IPS DF 19.7 (cell line): ENCODE results near the gene PLXNC1.
A peak's percentile ranks its signal among the peaks of the same experiment; 100 is the strongest.

Source experiments
- DNase-seq: peaks from one replicate; pipeline ENCODE4 v3.0.0-alpha.2; 2013; ENCODE audit warnings: low read depth, low spot score

Gene PLXNC1

DNA sequence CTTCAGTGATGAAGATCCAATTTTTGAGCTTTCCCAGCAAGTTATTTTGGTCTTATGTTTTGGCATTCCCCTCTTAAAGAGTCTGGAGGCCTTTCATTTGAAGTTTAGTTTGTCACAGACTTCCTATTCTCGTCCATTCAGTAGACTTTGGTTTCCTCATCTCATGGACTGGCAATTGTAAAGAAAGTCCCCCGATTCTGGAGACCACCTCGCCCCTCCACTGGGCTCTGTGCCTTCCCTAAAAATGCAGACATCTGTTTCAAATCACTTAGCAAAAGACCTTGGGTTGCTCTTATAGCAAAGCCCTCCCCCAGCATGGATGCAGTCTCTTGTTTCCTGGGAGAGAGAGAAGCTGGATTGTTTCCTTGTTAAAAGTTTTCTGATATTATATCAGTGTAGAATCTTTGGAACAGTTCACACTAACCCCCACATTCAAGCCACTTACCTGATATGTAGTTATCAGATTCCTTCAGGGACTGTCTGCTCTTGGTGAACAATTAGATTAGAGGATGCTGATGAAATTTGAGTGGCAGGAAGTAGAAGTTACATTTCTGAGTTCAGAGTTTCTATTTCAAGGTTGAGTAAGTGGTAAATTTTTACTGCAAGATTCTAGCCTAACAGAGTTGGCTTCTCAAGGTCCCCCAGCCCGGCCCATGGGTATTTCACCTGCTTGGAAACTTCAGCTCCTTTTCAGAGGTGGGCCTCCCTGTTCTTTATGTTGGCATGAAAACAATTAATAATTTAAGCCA, 56.3 kb downstream of the PLXNC1 start:
- DNase-seq: no peak

- DNase-seq: no peak
These were observed 57.4 kb downstream of the PLXNC1 start for GRCh38 chr12:94205822-94206221.

GRCh38 chr12:94206886-94207285, 58.5 kb downstream of the PLXNC1 start:
- DNase-seq: no peak

DNA sequence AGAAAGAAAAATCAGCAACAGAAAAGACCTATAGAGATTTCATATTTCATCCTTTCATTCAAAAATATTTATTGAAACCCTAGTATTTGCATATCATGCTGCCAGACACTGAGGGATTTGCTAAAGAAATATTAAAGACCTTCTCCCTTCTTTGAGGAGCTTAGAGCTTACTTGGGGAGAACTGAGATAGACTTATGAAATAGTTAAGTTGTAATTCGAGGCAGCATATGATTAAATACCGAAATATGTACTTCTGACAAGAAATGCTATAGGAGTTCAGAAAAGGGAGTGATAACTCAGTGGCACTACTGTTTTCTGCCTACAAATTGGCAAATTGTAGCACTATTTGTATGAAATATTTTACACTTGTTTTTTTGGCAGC, 59.1 kb downstream of the PLXNC1 start:
- no peak for DNase-seq

DNA sequence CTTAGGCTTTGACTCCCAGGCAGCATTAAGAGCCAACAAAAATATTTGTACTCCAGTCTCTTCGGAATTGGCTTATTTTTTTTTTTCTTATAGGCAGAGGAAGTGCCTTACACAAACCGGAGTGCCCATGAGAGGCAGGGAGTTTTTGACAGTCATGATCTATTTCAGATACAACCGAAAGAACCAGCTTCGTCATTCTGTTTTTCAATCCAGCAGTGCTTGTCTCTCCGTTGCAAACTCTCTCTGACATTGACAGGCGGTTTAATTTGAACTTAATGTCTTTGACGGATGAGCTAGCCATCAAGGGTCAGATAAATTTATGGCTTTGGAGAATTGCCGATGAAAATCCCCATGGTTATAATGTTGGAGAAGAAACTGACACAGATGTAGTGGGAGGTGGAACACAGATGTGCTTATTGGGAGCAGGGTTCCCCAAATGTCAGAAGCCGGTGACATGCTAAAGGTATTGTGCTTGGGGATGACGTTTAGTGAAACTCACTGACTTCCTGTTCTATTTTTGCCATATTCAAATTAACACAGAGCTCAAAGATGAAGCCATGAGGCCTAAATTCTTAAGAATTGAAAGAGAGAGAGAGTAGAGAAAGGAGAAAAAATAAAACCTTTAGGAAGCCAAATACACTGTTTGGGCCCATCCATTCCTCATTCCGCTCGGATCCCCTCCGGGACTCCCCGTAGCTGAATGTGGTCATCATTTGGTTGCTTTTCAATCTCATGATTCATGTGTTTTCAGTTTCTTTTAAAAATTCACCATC, 59.7 kb downstream of the PLXNC1 start:
- no peak for DNase-seq

DNA sequence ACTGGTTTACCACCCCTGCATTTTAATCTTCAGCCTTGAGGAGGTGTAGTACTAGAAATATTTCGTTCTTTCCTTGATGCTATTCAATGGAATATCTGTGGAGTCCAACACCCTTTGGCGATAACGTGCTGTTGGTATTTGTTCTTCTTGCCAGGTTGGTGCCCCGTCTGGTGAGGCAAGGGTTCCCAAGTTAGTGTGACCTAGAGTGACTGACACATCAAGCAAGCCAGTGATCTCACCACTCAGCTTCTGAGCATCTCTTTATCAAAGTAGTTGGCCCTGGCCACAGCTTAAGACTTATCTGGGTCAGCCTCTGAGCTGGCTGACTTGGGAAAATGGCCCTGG, 60.2 kb downstream of the PLXNC1 start:
- DNase-seq: no peak

- no peak for DNase-seq
These were observed 60.9 kb downstream of the PLXNC1 start for GRCh38 chr12:94209240-94209639.

DNA sequence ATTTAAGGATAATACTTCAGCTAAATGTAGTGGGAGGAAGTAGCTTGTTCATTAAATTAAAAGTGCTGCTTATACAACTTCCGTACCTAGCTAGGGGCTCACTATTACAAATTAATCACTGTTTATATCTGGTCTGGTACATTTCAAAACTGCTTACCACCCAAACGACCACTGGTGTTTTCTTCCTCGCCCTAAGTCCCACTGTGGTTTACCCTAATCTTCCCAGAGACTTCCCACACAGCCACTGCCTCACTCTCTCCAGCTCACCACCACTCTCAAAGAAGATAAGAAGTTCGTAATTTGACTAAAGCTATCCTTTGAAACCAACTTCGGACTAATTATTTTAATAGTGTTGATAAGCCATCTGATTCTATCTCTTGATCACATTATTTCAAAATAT, 62.6 kb downstream of the PLXNC1 start:
- DNase-seq: no peak

DNA sequence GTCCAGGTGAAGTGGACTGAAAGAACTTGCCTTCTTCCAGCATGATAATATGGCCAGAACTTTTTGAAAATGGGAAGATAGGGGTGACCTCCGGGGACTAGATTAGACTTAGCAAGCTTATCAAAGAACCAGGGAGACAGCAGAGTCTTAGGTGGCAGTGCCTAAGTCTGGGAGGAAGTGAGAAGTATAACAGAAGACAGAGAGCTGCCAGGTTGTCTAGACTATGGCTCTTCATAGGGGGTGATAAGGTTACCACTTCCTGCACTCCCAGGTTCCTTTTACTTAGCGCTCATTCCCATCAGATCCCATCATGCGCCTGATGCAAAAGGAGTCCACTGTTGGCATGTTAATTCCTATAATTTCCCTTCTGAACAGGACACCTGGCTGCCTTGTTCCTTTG, 69.9 kb downstream of the PLXNC1 start:
- DNase-seq: no peak

DNA sequence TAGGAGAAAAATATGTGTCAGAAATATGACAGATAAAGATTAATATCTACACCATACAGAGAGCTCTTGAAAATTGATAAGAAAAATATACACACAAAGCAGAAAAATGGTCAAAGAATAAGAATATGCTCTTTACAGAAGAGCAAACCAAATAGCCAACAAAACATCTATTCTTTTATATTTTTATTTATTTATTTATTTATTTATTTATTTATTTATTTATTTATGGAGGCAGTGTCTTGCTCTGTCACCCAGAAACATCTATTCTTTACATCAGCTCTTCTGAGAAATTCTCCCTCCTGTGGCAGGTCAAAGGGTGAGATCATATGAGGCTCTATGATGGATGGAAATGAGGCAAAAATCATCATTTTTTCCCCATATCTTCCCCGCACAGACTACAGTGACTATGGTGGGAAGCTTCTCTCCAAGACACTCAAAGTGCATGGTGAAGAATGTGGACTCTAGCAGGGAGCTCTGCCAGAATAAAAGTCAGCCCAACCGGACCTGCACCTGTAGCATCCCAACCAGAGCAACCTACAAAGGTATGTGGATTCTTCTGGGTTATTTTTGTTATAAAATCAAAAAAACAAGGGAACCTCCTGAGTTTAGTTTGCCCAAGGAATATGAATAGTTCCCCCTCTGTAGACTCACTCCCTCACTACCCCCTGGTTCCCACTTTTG, 71.4 kb downstream of the PLXNC1 start:
- no peak for DNase-seq

DNA sequence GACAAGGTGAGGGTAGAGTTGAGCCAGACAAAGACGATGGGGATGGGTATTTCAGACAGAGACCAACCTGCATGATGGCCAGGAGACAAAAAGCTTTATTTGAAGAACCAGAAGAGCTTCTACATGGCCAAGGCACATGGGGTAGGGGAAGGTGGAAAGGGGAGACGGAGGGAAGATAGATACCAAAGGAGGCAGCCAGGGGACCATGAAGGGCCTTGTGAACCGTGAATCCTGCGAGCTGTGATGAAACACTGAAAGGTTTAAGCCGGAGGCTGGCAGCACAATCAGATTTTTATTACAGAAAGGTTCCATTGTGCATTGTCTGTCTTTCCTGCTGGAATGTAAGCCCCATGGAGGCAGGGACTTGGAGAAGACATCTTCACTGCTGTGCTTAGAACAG, 72.4 kb downstream of the PLXNC1 start:
- DNase-seq: no peak

- no peak for DNase-seq
These were observed 74.1 kb downstream of the PLXNC1 start for GRCh38 chr12:94222351-94223084.

DNA sequence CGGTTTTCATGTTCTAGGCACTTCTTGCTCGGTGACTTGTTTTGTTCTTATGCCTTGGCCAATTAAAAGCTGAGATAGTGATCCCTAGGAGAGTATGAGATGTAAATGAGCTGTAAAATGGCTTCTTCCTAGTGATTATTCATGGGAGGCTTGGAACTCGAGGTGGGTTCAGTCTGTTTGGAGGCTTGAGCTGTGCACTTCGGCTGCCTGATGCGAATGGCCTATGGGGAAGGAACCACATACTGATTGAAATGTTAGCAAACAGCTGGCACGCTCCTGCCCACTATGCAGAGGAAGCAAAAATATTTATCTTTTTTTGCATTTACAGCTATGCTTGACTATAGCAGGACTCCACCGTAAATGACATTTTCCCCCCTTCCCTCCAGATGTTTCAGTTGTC, 75.5 kb downstream of the PLXNC1 start:
- DNase-seq: no peak

DNA sequence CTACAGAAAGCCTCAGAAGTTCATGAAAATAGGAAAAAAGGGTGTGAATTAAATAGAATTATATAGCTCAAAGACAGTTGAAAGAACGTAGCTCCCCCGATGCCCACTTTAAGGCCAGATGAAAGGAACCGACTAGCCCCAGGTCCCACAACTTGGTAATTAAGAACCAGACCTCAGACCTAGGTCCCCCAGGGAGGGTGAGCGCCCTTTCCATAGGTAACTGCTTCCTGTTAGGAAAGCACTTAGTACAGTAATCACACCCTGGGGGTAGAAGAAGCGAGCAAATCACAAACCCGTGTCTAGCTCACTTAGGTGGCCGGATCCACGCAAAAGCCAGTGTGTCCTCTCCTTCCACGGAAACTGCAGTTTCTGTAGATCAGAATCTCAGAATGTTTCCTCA, 77.1 kb downstream of the PLXNC1 start:
- DNase-seq: no peak

GRCh38 chr12:94225947-94226630, 77.7 kb downstream of the PLXNC1 start:
- DNase-seq: peak; percentile 48

DNA sequence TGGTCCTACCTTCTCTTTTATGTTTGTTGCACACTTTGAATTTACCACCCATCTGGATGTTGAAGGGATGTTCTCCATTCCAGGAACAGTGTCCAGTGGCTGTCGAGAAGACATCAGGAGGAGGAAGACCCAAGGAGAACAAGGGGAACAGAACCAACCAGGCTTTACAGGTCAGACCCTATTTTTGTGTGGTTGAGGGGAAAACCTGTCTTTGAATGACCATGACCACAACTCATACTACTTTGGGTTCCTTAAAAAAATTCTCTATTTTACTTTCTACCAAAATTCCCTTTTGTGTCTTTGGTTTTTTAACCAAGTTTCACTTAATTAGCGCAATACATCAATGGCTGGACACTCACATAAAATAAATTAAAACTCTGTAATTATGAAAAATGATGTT, 78.7 kb downstream of the PLXNC1 start:
- DNase-seq: no peak

- DNase-seq: no peak
These were observed 80.1 kb downstream of the PLXNC1 start for GRCh38 chr12:94228488-94228907.

GRCh38 chr12:94229902-94230301, 81.5 kb downstream of the PLXNC1 start:
- no peak for DNase-seq

DNA sequence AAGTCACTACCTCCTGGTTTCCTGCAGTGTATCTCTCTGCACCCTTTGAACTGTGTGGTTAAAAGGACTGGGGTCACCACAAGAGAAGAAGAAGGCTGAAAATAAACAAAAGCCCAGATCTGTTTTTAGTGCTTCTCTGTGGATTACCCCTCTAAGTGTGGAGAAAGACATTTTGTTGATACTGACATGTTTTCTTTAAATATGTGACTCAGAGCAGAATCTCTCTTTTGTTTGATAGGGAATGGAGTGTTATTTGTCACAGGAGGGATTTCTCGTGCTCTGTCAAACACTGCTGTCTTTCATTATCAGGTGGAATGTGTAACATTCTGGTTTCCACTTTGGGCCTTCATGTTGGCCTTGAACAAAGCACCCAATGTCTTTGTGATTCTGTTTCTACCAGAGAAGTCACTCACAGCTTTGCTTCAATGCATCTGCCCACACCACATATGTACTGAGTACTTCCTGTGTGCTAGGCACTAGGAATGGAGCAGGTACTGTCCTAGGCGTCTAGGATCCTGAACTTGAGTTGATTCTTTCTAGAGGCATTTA, 82.1 kb downstream of the PLXNC1 start:
- no peak for DNase-seq

- DNase-seq: no peak
These were observed 83.3 kb downstream of the PLXNC1 start for GRCh38 chr12:94231709-94232108.

- DNase-seq: no peak
These were observed 87.5 kb downstream of the PLXNC1 start for GRCh38 chr12:94235848-94236247.
